HFF-Myc (cell line): ENCODE results near the gene USF2.
A peak's percentile ranks its signal among the peaks of the same experiment; 100 is the strongest.
"Not testable (repeated sequence)": the region's sequence is repeated elsewhere in the genome, so short reads cannot be mapped to it uniquely, and the experiment has no call there.

Experiments used
- DNase-seq: peaks from one replicate; pipeline ENCODE4 v3.0.0-alpha.2; 2011; ENCODE audit warnings: low read depth; ENCODE audit errors: extremely low read depth
- H3K4me3 ChIP-seq: replicated peaks from 2 replicates; pipeline ENCODE4 v1.5.1; 2011; ENCODE audit warnings: low read depth, mild to moderate bottlenecking, control low read depth, low read length
- TF ChIP-seq, protein P1 (sequence below): IDR thresholded peaks from 2 replicates; pipeline ENCODE4 v1.5.1; 2012; ENCODE audit warnings: mild to moderate bottlenecking, low read depth, low read length, control low read depth; ENCODE audit errors: missing control alignments

The USF2 gene

DNA sequence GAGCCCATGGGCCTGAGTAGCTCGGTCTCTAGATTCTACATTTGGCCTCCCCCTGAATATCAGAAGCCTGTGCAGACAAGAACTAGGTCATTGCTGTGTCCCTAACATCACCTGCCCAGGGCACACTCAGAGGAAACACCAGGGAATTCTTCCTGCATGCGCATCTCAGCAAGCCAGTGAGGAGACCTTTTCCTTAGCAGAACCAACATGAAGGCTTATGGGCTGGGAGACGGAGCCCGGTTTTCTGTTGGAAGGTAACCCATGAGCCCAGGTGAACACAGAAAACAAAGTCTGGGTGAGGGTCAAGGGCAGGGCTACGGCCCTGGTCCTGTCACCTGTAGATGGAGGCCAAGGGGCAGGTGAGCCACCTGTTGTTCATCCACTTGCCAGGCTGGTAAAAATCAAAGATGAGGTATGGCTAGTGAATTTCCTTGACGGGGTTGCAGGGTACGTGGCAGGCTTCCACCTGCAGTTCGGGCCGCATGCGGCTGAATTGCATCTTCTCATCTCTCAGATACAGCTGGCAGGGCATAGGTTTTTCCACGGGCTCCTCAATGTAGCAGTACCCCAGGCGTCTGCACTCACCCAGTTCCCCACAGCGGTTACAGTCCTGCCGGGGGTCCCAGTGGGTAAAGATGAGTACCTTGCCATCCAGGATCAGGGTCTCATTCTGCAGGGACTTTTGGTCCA, 36.7 kb upstream of the USF2 start:
- no peak overlapping the region for H3K4me3 ChIP-seq
- DNase-seq, result no peak
- TF ChIP-seq, protein P1, sequence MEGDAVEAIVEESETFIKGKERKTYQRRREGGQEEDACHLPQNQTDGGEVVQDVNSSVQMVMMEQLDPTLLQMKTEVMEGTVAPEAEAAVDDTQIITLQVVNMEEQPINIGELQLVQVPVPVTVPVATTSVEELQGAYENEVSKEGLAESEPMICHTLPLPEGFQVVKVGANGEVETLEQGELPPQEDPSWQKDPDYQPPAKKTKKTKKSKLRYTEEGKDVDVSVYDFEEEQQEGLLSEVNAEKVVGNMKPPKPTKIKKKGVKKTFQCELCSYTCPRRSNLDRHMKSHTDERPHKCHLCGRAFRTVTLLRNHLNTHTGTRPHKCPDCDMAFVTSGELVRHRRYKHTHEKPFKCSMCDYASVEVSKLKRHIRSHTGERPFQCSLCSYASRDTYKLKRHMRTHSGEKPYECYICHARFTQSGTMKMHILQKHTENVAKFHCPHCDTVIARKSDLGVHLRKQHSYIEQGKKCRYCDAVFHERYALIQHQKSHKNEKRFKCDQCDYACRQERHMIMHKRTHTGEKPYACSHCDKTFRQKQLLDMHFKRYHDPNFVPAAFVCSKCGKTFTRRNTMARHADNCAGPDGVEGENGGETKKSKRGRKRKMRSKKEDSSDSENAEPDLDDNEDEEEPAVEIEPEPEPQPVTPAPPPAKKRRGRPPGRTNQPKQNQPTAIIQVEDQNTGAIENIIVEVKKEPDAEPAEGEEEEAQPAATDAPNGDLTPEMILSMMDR, result no peak

DNA sequence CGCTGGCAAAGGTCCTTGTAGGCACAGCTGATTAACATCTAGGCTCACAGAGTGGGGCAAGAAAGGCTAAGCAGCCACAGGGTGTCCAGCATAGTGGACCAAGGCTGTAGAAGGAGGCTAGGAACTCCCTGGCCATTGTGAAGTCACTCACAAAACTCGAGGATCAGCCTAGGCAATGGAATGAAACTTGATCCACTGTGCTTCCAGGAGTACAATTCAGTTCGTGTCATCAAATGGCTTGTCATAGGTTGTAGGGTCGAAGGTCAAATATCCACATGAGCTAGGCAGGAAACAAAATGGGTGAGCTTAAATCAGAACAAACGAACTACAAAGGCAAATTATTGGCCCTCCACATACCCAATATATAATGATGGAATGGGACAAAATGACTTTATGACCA, 35.9 kb upstream of the USF2 start:
- TF ChIP-seq, protein P1, result no peak
- H3K4me3 ChIP-seq, result no peak overlapping the region
- no peak for DNase-seq

DNA sequence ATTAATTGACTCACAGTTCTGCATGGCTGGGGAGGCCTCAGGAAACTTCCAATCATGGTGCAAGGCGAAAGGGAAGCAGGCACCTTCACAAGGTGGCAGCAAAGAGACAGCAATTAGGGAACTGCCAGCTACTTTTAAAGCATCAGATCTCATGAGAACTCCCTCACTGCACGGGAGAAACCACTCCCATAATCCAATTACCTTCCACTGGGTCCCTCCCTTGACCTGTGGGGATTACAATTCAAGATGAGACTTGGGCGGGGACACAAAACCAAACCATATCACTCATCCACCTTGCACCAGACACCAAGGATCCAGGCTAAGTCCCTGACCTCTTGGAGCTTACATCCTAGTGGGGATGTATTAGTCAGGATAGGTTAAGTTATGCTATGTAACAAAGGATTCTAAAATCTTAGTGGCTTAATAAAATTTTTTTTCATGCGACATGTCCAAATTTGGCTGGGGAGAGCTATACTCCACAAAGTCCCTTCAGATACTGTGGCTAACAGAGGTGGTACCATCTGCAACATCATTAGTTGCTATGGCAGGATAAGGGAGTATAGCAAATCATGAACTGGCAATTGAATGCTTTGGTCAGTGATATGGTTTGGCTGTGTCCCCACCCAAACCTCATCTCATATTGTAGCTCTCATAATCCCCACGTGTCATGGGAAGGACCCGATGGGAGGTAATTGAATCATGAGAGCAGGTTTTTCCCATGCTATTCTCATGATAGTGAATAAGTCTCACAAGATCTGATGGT, 31.9 kb upstream of the USF2 start:
- no peak overlapping the region for H3K4me3 ChIP-seq
- TF ChIP-seq, protein P1, result peak; percentile 18
- no peak for DNase-seq

DNA sequence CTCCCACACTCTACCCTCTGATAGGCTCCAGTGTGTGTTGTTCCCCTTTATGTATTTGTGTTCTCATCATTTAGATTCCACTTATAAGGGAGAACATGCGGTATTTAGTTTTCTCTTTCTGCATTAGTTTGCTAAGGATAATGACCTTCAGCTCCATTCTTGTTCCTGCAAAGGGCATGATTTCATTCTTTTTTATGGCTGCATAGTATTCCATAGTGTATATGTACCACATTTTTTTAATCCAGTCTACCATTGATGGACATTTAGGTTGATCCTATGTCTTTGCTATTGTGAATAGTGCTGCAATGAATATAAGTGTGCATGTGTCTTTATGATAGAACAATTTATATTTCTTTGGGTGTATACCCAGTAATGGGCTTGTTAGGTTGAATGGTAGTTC, 29.2 kb upstream of the USF2 start:
- not testable (repeated sequence) for H3K4me3 ChIP-seq, DNase-seq

DNA sequence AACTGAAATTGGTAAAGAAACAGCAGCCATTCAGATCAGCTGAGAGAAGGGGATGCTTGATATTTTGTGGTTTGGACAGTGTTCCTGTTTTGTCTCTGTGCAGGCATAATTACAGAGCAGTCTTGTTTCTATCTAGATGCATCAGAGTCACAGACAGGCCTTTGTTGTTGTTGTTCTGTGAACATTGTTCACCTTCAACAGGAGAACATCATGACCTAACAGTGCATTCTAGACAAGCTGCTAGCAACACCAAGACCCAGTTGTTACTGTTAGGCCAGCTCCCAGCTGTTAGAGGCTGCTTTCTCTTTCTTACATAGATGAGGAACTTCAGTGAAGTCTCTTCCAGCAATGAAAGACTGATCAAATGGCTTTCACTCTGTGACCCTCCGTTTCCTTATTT, 28.4 kb upstream of the USF2 start:
- TF ChIP-seq, protein P1, result no peak
- H3K4me3 ChIP-seq, result no peak overlapping the region
- no peak for DNase-seq

DNA sequence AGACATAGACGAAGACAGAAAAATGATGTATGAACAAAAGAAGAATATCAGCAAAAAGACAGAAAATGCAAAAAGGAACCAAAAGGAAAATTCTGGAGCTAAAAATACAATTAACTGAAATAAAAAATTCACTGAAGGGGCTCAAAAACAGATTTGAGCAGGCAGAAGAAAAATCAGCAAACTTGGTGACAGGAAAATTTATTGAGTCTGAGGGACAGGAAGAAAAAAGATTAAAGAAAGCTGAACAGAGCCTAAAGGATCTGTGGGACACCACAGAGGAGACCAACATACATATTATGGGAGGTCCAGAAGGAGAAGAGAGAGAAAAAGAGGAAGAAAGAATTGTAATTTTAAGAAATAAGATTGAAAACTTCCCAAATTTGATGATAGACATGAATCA, 27.3 kb upstream of the USF2 start:
- DNase-seq, result no peak
- TF ChIP-seq, protein P1, result no peak
- no peak overlapping the region for H3K4me3 ChIP-seq

DNA sequence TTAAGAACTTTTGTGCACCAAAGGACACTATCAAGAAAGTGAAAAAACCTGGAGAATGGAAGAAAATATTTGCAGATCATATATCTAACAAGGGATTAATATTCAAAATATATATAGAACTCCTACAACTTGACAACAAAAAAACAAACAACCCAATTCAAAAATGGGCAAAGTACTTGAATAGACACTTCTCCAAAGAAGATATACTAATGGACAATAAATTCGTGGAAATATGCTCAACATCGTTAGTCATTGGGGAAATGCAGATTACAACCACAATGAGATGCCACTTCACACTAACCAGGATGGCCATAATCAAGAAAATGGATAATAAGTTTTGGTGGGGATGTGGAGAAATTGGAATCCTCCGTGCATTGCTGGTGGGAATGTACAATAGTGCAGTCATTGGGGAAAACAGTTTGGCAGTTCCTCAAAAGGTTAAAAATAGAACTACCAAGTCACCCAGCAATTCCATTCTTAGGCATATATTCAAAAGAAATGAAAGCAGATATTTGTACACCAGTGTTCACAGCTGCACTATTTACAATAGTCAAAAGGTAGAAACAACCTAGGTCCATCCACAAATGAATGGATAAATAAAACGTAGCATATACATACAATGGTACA, 22.2 kb upstream of the USF2 start:
- no peak overlapping the region for H3K4me3 ChIP-seq
- no peak for DNase-seq
- TF ChIP-seq, protein P1, result no peak
